Fibroblast of lung (primary cell): ENCODE data around the gene PLCXD1. TPM values are rescaled to one million over a fixed set of nuclear protein-coding genes. Genes with fewer than 3 reads are reported as not detected.
"Not testable (repeated sequence)": the region's sequence is repeated elsewhere in the genome, so short reads cannot be mapped to it uniquely, and the experiment has no call there.

Source experiments
- DNase-seq, 2 donors: peaks; one replicate each; pipeline versions ENCODE4 v3.0.0 to v3.0.0-alpha.2; 2010; ENCODE audit warnings: low read depth in 2 of 2
- H2AFZ ChIP-seq: 2 replicates; pipeline ENCODE4 v1.5.1; 2012; ENCODE audit warnings: low read length, control low read depth, inconsistent platforms
- H3K27ac ChIP-seq: 2 replicates; pipeline ENCODE4 v1.5.1; 2011; ENCODE audit warnings: low read length, control low read depth; ENCODE audit not compliant: insufficient read depth
- H3K27me3 ChIP-seq: 2 replicates; pipeline ENCODE4 v1.5.1; 2011; ENCODE audit warnings: mild to moderate bottlenecking, low read length; ENCODE audit not compliant: control insufficient read depth, insufficient read depth
- H3K36me3 ChIP-seq: 2 replicates; pipeline ENCODE4 v1.5.1; 2011; ENCODE audit warnings: low read length; ENCODE audit not compliant: control insufficient read depth, insufficient read depth
- H3K4me1 ChIP-seq: 2 replicates; pipeline ENCODE4 v1.5.1; 2011; ENCODE audit warnings: low read length; ENCODE audit not compliant: control insufficient read depth, insufficient read depth; ENCODE audit errors: extremely low read depth
- H3K4me2 ChIP-seq: 2 replicates; pipeline ENCODE4 v1.5.1; 2011; ENCODE audit warnings: low read length, control low read depth; ENCODE audit not compliant: insufficient read depth; ENCODE audit errors: extremely low read depth
- H3K4me3 ChIP-seq, 4 experiments: fragments of 200-600 bp in 1 of 4; sonication (generic) in 1 of 4; replicated peaks in 1 of 4; 2 replicates each; pipeline ENCODE4 v1.5.1; 2011 to 2016; ENCODE audit warnings: low read length in 4 of 4, low read depth in 3 of 4, mild to moderate bottlenecking in 3 of 4, control low read depth in 2 of 4, inconsistent platforms in 1 of 4, mixed read lengths in 1 of 4; ENCODE audit not compliant: insufficient read depth in 1 of 4; ENCODE audit errors: control extremely low read depth in 1 of 4
- H3K79me2 ChIP-seq: 2 replicates; pipeline ENCODE4 v1.5.1; 2012; ENCODE audit warnings: mild to moderate bottlenecking, low read length, inconsistent platforms; ENCODE audit not compliant: control insufficient read depth, insufficient read depth
- H3K9ac ChIP-seq: 2 replicates; pipeline ENCODE4 v1.5.1; 2011; ENCODE audit warnings: mild to moderate bottlenecking, low read length, control low read depth; ENCODE audit not compliant: insufficient read depth
- H3K9me3 ChIP-seq: 2 replicates; pipeline ENCODE4 v1.5.1; 2012; ENCODE audit warnings: low read depth, low read length; ENCODE audit not compliant: control insufficient read depth, insufficient read depth
- H4K20me1 ChIP-seq: 2 replicates; pipeline ENCODE4 v1.5.1; 2011; ENCODE audit warnings: low read length; ENCODE audit not compliant: control insufficient read depth, insufficient read depth; ENCODE audit errors: extremely low read depth
- EZH2 ChIP-seq: IDR thresholded peaks from 2 replicates; pipeline ENCODE4 v1.5.1; 2012; ENCODE audit warnings: low read length, control low read depth, mild to moderate bottlenecking; ENCODE audit errors: missing control alignments
- polyA plus RNA-seq, 2 donors: library from polyadenylated mRNA; depleted of rRNA in 1 of 2; stranded (reverse) in 1 of 2; unstranded in 1 of 2; fragments of >200 nt; gene quantifications; 2 replicates each; pipeline ENCODE4 v1.2.1, GENCODE V29; 2011 to 2012; ENCODE audit warnings: missing spikeins in 1 of 2
- total RNA-seq: library from RNA; depleted of rRNA; stranded (reverse); fragments of >200 nt; gene quantifications from 2 replicates; pipeline ENCODE4 v1.2.1, GENCODE V29; 2014
- TF ChIP-seq, protein P1 (sequence below), 2 donors: IDR thresholded peaks in 1 of 2; conservative IDR thresholded peaks in 1 of 2; 1 replicate in 1 of 2; 2 replicates in 1 of 2; pipeline ENCODE4 v1.5.1; 2011 to 2012; ENCODE audit warnings: low read length in 2 of 2, control low read depth in 1 of 2, inconsistent platforms in 1 of 2, low read depth in 1 of 2, mild to moderate bottlenecking in 1 of 2

The PLCXD1 gene
- total and polyA plus RNA-seq, 2 donors (not counting 1 experiment from before 2014, with no cell fraction given): 4.3 to 10.9 TPM

DNA sequence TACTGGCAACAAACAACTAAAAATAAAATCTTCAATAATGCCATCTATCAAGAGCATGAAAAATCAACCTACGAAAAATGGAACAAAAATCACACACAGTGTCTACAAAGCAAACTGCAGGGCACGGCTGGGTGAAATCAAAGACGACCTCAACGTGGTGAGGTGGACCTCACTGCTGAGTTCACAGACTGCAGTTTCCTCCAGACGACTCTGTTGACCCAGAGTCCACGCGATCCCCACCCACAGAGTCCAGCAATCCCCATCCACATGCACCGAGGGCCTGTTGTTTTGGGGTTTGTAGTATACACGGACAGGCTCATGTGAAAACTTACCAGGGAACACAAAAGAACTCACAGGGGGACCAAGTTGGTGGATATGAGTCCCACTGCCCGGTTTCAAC lies 68.5 kb downstream of the PLCXD1 start:
- no peak overlapping the region for H3K27ac ChIP-seq
- no peaks in the 10 kb centered on the region for H3K4me1 ChIP-seq
- no peak overlapping the region for H3K4me2 ChIP-seq
- no peaks in the 10 kb centered on the region for H3K36me3 ChIP-seq
- H3K79me2 ChIP-seq: no peaks in the 10 kb centered on the region
- no peak overlapping the region for H3K4me3 ChIP-seq
- no peak for TF ChIP-seq EZH2
- TF ChIP-seq, protein P1, sequence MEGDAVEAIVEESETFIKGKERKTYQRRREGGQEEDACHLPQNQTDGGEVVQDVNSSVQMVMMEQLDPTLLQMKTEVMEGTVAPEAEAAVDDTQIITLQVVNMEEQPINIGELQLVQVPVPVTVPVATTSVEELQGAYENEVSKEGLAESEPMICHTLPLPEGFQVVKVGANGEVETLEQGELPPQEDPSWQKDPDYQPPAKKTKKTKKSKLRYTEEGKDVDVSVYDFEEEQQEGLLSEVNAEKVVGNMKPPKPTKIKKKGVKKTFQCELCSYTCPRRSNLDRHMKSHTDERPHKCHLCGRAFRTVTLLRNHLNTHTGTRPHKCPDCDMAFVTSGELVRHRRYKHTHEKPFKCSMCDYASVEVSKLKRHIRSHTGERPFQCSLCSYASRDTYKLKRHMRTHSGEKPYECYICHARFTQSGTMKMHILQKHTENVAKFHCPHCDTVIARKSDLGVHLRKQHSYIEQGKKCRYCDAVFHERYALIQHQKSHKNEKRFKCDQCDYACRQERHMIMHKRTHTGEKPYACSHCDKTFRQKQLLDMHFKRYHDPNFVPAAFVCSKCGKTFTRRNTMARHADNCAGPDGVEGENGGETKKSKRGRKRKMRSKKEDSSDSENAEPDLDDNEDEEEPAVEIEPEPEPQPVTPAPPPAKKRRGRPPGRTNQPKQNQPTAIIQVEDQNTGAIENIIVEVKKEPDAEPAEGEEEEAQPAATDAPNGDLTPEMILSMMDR (conservative IDR thresholded peaks at IDR 0.05 in 1 of 2, IDR thresholded peaks at IDR 0.05 in 1 of 2; ENCODE audit: low read depth in 1 of 2, low read length in 2 of 2): no peak
- no peak for DNase-seq
- no peaks in the 10 kb centered on the region for H3K27me3 ChIP-seq
- no peaks in the 10 kb centered on the region for H4K20me1 ChIP-seq
- H3K9ac ChIP-seq: no peak overlapping the region
- H3K9me3 ChIP-seq: no peaks in the 10 kb centered on the region
- H2AFZ ChIP-seq: no peak overlapping the region

DNA sequence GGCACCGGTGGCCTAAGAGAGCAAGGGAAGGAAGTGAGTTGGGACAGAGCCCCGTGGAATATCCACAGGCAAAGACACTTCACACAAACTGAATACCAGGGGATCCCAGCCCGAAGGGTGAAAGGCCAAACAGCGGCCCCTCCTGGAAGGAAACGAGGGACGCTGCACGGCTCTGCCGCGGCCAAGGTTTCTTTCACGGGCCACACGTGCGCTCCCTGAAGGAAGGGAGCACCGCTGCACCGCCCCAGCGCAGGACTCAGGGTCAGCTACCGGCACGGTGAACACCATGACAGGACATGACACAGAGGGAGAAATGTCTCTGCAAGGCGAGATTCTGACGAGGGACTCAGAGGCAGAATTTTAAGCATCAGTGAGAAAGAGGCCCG lies 69.0 kb downstream of the PLCXD1 start:
- Histone ChIP-seq H3K4me3 (no peak overlapping the region), H3K9ac (no peak overlapping the region), H3K27ac (no peak overlapping the region), H3K36me3 (no peaks in the 10 kb centered on the region), H3K9me3 (no peaks in the 10 kb centered on the region), H3K4me2 (no peak overlapping the region), H4K20me1 (no peaks in the 10 kb centered on the region), H3K4me1 (no peaks in the 10 kb centered on the region), H3K27me3 (no peaks in the 10 kb centered on the region), H2AFZ (no peak overlapping the region), H3K79me2 (no peaks in the 10 kb centered on the region)
- no peak for DNase-seq
- TF ChIP-seq, protein P1 (conservative IDR thresholded peaks at IDR 0.05 in 1 of 2, IDR thresholded peaks at IDR 0.05 in 1 of 2; ENCODE audit: low read depth in 1 of 2, low read length in 2 of 2): no peak
- no peak for TF ChIP-seq EZH2

GRCh38 chrX:350534-351323 lies 69.5 kb downstream of the PLCXD1 start:
- no peak for DNase-seq
- H3K4me2 ChIP-seq: no peak overlapping the region
- H3K27me3 ChIP-seq: no peaks in the 10 kb centered on the region
- no peak overlapping the region for H3K27ac ChIP-seq
- no peaks in the 10 kb centered on the region for H3K36me3 ChIP-seq
- no peaks in the 10 kb centered on the region for H3K4me1 ChIP-seq
- no peaks in the 10 kb centered on the region for H4K20me1 ChIP-seq
- no peaks in the 10 kb centered on the region for H3K79me2 ChIP-seq
- H2AFZ ChIP-seq: no peak overlapping the region
- H3K4me3 ChIP-seq: no peak overlapping the region
- no peaks in the 10 kb centered on the region for H3K9me3 ChIP-seq
- no peak overlapping the region for H3K9ac ChIP-seq
- TF ChIP-seq, protein P1 (conservative IDR thresholded peaks at IDR 0.05 in 1 of 2, IDR thresholded peaks at IDR 0.05 in 1 of 2; ENCODE audit: low read depth in 1 of 2, low read length in 2 of 2): no peak
- no peak for TF ChIP-seq EZH2

GRCh38 chrX:351324-351641 lies 70.1 kb downstream of the PLCXD1 start:
- H3K9me3 ChIP-seq, H3K4me2 ChIP-seq, H3K27ac ChIP-seq, H3K79me2 ChIP-seq, H3K9ac ChIP-seq, H3K4me3 ChIP-seq, DNase-seq, H3K36me3 ChIP-seq, H4K20me1 ChIP-seq, H3K27me3 ChIP-seq, H3K4me1 ChIP-seq, H2AFZ ChIP-seq: not testable (repeated sequence)
